ENCODE results near the gene GAN. TPM values are rescaled to one million over a fixed set of nuclear protein-coding genes. Genes with fewer than 3 reads are reported as not detected.

Gene GAN
- total and polyA plus RNA-seq, 9 of the 15 experiments (the other 6 are each of a cell fraction or from before 2014, with no cell fraction given): 0.83 to 15.1 (median 5.2) TPM

- no peaks in the 10 kb centered on the region for H3K9me1 ChIP-seq (ENCODE audit: control insufficient read depth, insufficient read depth, low read length)
- peaks cover 3 to 30% of the 10 kb centered on the region in 2 experiments; a peak in 3 of 5 replicates for H3K27me3 ChIP-seq (ENCODE audit: control insufficient read depth in 2 of 2, insufficient read depth in 2 of 2, low read length in 2 of 2)
- peaks cover 0 to 3% of the 10 kb centered on the region in 2 experiments; a peak in 1 of 5 replicates for H3K4me1 ChIP-seq (replicated peaks in 1 of 2; ENCODE audit: control insufficient read depth in 2 of 2, insufficient read depth in 2 of 2, low read length in 2 of 2)
- WGBS (ENCODE audit: insufficient coverage, low coverage, missing lambda C conversion rate): 10% methylated on average over 8 of the region's 8 CpGs
- no peak overlapping the region for H3K4me2 ChIP-seq (ENCODE audit: insufficient read depth, low read length)
- no peak for ATAC-seq
- intact Hi-C loops (cut with micrococcal nuclease) (no loop called here), in situ Hi-C loops (cut with MboI) (no loop called here)
- no TSS peak for BruUV-seq (replicated peaks)
- H2AFZ ChIP-seq (ENCODE audit: low read depth, low read length): no peak overlapping the region
- POLR2A ChIA-PET: interaction anchor here (0.9 to 2.0 kb wide), 4 partner anchors 13 to 35 kb away, joined by 3 to 6 read pairs (median 4); no protein-coding TSS in a partner anchor
- no peaks in the 10 kb centered on the region for H3K79me2 ChIP-seq (ENCODE audit: control insufficient read depth, insufficient read depth, low read length)
- H3K27ac ChIP-seq (ENCODE audit: extremely low read depth, low read depth, low read length): no peak overlapping the region
- TF ChIP-seq SNAPC5 (CRISPR knock-in tag; IDR thresholded peaks at IDR 0.05): no peak
- TF ChIP-seq BRCA1 (IDR thresholded peaks at IDR 0.05): no peak
- no peak for TF ChIP-seq BRCA1 (CRISPR knock-in tag; IDR thresholded peaks at IDR 0.05)
- TF ChIP-seq ATF4 (CRISPR knock-in tag; IDR thresholded peaks at IDR 0.05): no peak
- TF ChIP-seq, protein P1, sequence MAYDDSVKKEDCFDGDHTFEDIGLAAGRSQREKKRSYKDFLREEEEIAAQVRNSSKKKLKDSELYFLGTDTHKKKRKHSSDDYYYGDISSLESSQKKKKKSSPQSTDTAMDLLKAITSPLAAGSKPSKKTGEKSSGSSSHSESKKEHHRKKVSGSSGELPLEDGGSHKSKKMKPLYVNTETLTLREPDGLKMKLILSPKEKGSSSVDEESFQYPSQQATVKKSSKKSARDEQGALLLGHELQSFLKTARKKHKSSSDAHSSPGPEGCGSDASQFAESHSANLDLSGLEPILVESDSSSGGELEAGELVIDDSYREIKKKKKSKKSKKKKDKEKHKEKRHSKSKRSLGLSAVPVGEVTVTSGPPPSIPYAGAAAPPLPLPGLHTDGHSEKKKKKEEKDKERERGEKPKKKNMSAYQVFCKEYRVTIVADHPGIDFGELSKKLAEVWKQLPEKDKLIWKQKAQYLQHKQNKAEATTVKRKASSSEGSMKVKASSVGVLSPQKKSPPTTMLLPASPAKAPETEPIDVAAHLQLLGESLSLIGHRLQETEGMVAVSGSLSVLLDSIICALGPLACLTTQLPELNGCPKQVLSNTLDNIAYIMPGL (CRISPR knock-in tag; IDR thresholded peaks at IDR 0.05): no peak
- TF ChIP-seq ESRRA (IDR thresholded peaks at IDR 0.05; ENCODE audit: borderline replicate concordance, low read depth): no peak
- TF ChIP-seq YY1 (IDR thresholded peaks at IDR 0.05; ENCODE audit: borderline replicate concordance in 1 of 3, control insufficient read depth in 1 of 3, extremely low read depth in 1 of 3, insufficient read depth in 3 of 3, insufficient read length in 1 of 3, insufficient replicate concordance in 2 of 3, low read depth in 1 of 3, low read length in 2 of 3): no peak
- TF ChIP-seq SRF (CRISPR knock-in tag; IDR thresholded peaks at IDR 0.05): no peak
- no peak for TF ChIP-seq TGIF2 (CRISPR knock-in tag; IDR thresholded peaks at IDR 0.05)
- H4K20me1 ChIP-seq (replicated peaks; ENCODE audit: control insufficient read depth, insufficient read depth, low read length): no peaks in the 10 kb centered on the region
- CTCF ChIA-PET (ENCODE audit: low intra/inter-chr PET ratio): no interaction called here
- H3K9me3 ChIP-seq (replicated peaks; ENCODE audit: control insufficient read depth, insufficient read depth, low read depth, low read length): no peaks in the 10 kb centered on the region
- no peaks in the 10 kb centered on the region for H3K36me3 ChIP-seq (ENCODE audit: control insufficient read depth, insufficient read depth, low read length)
- no peak for FAIRE-seq
- no peak overlapping the region for H3K9ac ChIP-seq (ENCODE audit: insufficient read depth in 1 of 2, low read depth in 2 of 2, low read length in 2 of 2)
- no peak overlapping the region for H3K4me3 ChIP-seq
- no peak for DNase-seq (ENCODE audit: extremely low read depth in 1 of 4, low spot score in 3 of 4)
These were observed 102.0 kb downstream of the GAN start for GRCh38 chr16:81416749-81417148.
